Measurements from ENCODE around the gene STX1A.

The STX1A gene

DNA sequence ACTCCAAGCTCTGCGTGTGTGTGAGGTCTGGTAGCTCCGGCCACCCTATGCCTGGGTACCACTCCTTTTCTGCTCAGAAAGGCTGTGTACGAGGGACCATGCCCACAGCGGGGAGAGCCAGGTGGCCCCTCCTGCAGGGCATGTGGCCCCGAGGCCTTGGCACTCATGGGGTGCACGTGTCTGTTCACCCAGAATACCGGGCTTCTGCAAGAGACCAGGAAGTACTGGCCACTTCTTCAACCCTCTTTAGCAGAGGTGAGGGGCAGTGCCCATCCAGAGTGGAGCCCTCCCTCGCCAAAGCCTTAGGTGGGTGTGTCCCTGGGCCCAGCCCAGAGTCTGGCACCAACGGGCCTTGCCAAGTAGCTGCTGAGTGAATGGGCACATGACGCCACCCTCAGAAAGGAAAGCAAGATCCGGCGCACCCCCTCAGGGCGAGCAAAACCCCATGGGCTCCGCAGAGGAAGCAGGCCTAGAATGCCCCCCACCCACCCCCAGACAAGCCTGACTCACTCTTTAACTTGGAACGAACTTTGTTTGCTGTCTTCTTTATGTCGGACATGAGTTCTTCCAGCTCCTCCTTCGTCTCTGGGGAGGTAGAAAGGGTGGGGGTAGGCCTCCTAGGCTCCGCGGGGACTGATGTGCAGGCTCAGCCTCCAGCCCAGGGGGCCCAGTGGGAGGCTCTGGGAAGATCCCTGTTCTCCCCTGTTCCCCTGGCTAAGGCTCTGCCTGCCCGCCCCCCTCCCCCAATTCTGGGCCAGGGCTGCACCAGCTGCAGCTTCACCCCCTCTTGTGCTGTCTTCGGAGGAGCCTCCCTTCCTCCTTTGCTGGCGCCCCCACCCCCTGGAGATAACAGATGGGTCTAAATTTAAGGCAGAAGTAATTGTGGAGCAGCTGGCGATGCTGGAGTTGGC lies 14.6 kb downstream of the STX1A start:
- H3K27ac Mint-ChIP-seq, result no peak overlapping the region
- H3K4me1 Mint-ChIP-seq (ENCODE audit: low read depth), result peaks cover 13% of the 10 kb centered on the region
- no peaks in the 10 kb centered on the region for H3K9me3 Mint-ChIP-seq
- H3K27me3 Mint-ChIP-seq, result no peaks in the 10 kb centered on the region
- no peak overlapping the region for H3K4me3 Mint-ChIP-seq
- peaks cover 18% of the 10 kb centered on the region for H3K36me3 Mint-ChIP-seq (ENCODE audit: low read depth)

GRCh38 chr7:73703757-73704639 lies 15.5 kb downstream of the STX1A start:
- Mint-ChIP-seq H3K4me3 (no peak overlapping the region), H3K27ac (no peak overlapping the region), H3K27me3 (no peaks in the 10 kb centered on the region), H3K4me1 (ENCODE audit: low read depth) (peaks cover 13% of the 10 kb centered on the region), H3K9me3 (no peaks in the 10 kb centered on the region), H3K36me3 (ENCODE audit: low read depth) (peaks cover 21% of the 10 kb centered on the region)

DNA sequence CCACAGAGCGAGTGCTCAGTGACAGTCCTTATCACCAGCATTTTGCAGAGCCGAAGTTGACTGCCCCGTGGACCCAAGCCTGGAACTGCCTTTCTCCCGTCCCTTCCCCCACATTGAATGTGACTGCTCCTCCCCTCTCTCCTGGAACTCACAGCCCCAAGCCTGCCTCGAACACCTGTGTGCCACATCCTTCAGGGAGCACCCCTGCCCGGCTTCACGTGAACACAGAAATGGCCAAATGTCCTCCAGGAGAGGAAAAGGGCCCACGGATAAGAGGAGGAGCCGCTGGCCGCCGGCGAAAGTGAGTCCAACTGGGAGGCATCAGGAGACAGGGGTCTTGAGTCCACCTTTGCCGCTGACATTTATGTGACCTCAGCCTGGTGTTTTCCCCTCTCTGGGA lies 16.2 kb downstream of the STX1A start:
- Mint-ChIP-seq H3K27ac (no peak overlapping the region), H3K4me3 (no peak overlapping the region), H3K9me3 (no peaks in the 10 kb centered on the region), H3K4me1 (ENCODE audit: low read depth) (peaks cover 10% of the 10 kb centered on the region), H3K27me3 (no peaks in the 10 kb centered on the region), H3K36me3 (ENCODE audit: low read depth) (peaks cover 28% of the 10 kb centered on the region)

DNA sequence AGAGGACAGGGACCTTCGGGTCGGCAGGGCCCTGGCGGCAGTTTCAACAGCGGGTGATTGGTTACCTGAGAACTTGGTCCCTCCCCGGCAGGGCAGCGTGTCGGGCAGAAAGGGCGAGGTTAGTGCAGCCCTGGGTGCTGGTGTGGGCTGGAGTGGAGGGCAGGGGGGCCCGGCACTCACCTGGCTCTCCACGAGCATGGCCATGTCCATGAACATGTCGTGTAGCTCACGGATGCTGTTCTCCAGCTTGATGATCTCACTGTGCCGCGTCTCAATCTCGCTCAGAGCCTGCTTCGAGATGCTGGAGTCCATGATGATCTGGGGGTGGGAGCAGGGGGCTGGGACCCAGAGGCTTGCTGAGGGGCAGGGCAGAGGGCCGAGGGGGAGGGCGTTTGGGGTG lies 16.8 kb downstream of the STX1A start:
- H3K36me3 Mint-ChIP-seq (ENCODE audit: low read depth), result peaks cover 34% of the 10 kb centered on the region
- no peaks in the 10 kb centered on the region for H3K27me3 Mint-ChIP-seq
- H3K27ac Mint-ChIP-seq, result no peak overlapping the region
- H3K9me3 Mint-ChIP-seq, result no peaks in the 10 kb centered on the region
- H3K4me1 Mint-ChIP-seq (ENCODE audit: low read depth), result peaks cover 10% of the 10 kb centered on the region
- H3K4me3 Mint-ChIP-seq, result no peak overlapping the region

GRCh38 chr7:73702226-73702625 lies 17.2 kb downstream of the STX1A start:
- H3K36me3 Mint-ChIP-seq (ENCODE audit: low read depth), result peaks cover 38% of the 10 kb centered on the region
- H3K27ac Mint-ChIP-seq, result no peak overlapping the region
- H3K4me3 Mint-ChIP-seq, result no peak overlapping the region
- H3K9me3 Mint-ChIP-seq, result no peaks in the 10 kb centered on the region
- H3K27me3 Mint-ChIP-seq, result no peaks in the 10 kb centered on the region
- peaks cover 10% of the 10 kb centered on the region for H3K4me1 Mint-ChIP-seq (ENCODE audit: low read depth)

DNA sequence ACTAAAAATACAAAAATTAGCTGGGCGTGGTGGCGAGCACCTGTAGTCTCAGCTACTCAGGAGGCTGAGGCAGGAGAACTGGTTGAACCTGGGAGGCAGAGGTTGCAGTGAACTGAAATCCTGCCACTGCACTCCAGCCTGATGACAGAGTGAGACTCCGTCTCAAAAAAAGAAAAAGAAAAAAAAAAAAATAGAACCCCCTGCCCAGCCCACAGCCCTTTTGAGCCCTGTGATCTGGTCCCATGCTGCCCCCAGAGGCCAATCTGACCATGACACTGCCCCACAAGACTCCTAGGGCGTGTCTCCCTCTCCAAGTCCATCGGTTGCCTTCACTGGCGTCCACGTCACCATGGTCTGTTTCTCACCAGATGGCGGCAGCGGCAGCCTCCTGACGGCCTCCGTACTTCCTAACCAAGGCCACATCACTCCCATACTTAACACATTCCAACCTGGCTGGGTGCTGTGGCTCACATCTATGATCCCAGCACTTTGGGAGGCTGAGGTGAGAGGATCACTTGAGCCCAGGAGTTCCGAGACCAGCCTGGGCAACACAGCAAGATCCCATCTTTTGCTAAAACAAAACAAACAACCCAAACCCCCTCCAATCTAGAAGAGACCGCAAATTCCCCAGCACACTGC lies 18.0 kb downstream of the STX1A start:
- no peak overlapping the region for H3K4me3 Mint-ChIP-seq
- no peak overlapping the region for H3K27ac Mint-ChIP-seq
- peaks cover 46% of the 10 kb centered on the region for H3K36me3 Mint-ChIP-seq (ENCODE audit: low read depth)
- H3K9me3 Mint-ChIP-seq, result no peaks in the 10 kb centered on the region
- peaks cover 3% of the 10 kb centered on the region for H3K4me1 Mint-ChIP-seq (ENCODE audit: low read depth)
- no peaks in the 10 kb centered on the region for H3K27me3 Mint-ChIP-seq

DNA sequence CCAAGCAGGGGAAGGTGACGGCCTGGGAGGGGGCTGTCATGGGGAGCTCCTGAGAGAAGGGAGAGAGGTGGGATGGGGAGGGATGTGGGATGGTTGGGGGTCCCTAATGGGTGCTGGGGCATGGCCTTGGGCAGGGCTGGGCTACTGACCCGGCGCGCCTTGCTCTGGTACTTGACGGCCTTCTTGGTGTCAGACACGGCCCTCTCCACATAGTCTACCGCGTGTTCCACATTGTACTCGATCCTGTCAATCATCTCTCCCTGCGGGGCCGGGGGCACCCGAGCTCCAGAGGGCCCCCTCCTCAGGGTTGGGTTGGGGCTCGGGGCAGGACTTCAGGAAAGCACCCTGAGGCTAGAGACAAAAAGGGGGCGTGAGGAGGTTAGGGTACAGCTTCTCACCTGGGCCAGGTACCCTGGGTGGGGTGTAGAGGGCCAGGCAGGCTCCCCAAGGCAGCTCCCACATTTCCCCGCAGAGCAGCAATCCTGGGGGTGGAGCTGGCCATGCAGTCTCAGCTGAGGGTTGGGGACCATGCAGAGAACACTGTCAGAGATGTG lies 18.8 kb downstream of the STX1A start:
- peaks cover 54% of the 10 kb centered on the region for H3K36me3 Mint-ChIP-seq (ENCODE audit: low read depth)
- H3K4me3 Mint-ChIP-seq, result no peak overlapping the region
- H3K27ac Mint-ChIP-seq, result no peak overlapping the region
- H3K9me3 Mint-ChIP-seq, result no peaks in the 10 kb centered on the region
- no peaks in the 10 kb centered on the region for H3K27me3 Mint-ChIP-seq
- H3K4me1 Mint-ChIP-seq (ENCODE audit: low read depth), result no peaks in the 10 kb centered on the region

- Mint-ChIP-seq H3K36me3 (ENCODE audit: low read depth) (peaks cover 58% of the 10 kb centered on the region), H3K4me3 (no peak overlapping the region), H3K9me3 (no peaks in the 10 kb centered on the region), H3K27me3 (no peaks in the 10 kb centered on the region), H3K27ac (no peak overlapping the region), H3K4me1 (ENCODE audit: low read depth) (no peaks in the 10 kb centered on the region)
Measured at GRCh38 chr7:73700069-73700423, 19.4 kb downstream of the STX1A start.

GRCh38 chr7:73699370-73700068 lies 19.9 kb downstream of the STX1A start:
- Mint-ChIP-seq H3K4me1 (ENCODE audit: low read depth) (no peaks in the 10 kb centered on the region), H3K4me3 (no peak overlapping the region), H3K9me3 (no peaks in the 10 kb centered on the region), H3K27me3 (no peaks in the 10 kb centered on the region), H3K36me3 (ENCODE audit: low read depth) (peaks cover 62% of the 10 kb centered on the region), H3K27ac (no peak overlapping the region)

GRCh38 chr7:73698410-73698809 lies 21.1 kb downstream of the STX1A start:
- no peaks in the 10 kb centered on the region for H3K9me3 Mint-ChIP-seq
- H3K36me3 Mint-ChIP-seq (ENCODE audit: low read depth), result peaks cover 66% of the 10 kb centered on the region
- H3K27ac Mint-ChIP-seq, result no peak overlapping the region
- H3K4me3 Mint-ChIP-seq, result no peak overlapping the region
- H3K27me3 Mint-ChIP-seq, result no peaks in the 10 kb centered on the region
- no peaks in the 10 kb centered on the region for H3K4me1 Mint-ChIP-seq (ENCODE audit: low read depth)

DNA sequence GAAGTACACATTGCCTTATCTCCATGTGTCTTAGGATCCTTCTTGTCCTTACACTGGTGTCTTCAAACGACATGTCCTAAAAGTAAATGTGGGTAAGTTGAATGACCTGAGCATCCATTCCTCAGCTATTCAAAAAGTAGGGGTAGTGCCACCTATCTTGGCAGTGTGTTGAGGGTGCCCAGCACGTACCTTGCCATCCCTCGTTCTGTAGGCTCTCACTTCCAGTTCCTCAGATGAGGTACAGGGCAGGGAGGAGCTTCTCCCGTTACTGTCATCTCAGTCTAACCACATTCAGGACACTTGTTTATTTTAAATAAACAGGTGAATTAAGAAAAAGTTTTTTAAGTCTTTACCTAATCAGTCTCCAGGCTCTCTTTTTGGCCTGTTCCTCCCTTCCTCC lies 23.1 kb downstream of the STX1A start:
- Mint-ChIP-seq H3K27me3 (no peaks in the 10 kb centered on the region), H3K27ac (no peak overlapping the region), H3K4me1 (ENCODE audit: low read depth) (no peaks in the 10 kb centered on the region), H3K36me3 (ENCODE audit: low read depth) (peaks cover 62% of the 10 kb centered on the region), H3K9me3 (no peaks in the 10 kb centered on the region), H3K4me3 (no peak overlapping the region)

GRCh38 chr7:73690646-73691045 lies 28.8 kb downstream of the STX1A start:
- H3K4me1 Mint-ChIP-seq (ENCODE audit: low read depth), result peaks cover 21% of the 10 kb centered on the region
- H3K9me3 Mint-ChIP-seq, result no peaks in the 10 kb centered on the region
- no peak overlapping the region for H3K4me3 Mint-ChIP-seq
- H3K27ac Mint-ChIP-seq, result no peak overlapping the region
- peaks cover 64% of the 10 kb centered on the region for H3K36me3 Mint-ChIP-seq (ENCODE audit: low read depth)
- no peaks in the 10 kb centered on the region for H3K27me3 Mint-ChIP-seq

DNA sequence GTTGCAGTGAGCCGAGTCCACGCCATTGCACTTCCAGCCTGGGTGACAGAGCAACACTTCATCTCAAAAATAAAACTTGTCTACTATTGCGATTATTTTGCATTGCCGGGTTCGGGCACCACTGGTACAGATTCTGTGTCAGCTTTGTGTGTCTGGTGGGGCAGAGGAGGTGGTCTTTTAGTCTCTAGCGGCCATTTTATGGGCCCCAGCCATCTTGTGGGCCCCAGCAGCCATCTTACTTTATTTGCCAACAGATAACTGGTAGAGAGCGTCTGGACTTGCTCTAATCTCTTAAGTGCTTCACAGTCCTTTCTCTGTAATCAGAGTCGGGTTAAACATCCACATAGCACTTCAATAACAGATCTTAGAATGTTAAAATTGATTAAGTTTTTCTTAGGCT lies 31.2 kb downstream of the STX1A start:
- peaks cover 51% of the 10 kb centered on the region for H3K36me3 Mint-ChIP-seq (ENCODE audit: low read depth)
- no peak overlapping the region for H3K4me3 Mint-ChIP-seq
- H3K9me3 Mint-ChIP-seq, result no peaks in the 10 kb centered on the region
- peaks cover 32% of the 10 kb centered on the region for H3K4me1 Mint-ChIP-seq (ENCODE audit: low read depth)
- peak overlapping the region; percentile 21 for H3K27ac Mint-ChIP-seq
- H3K27me3 Mint-ChIP-seq, result no peaks in the 10 kb centered on the region

GRCh38 chr7:73685311-73685710 lies 34.2 kb downstream of the STX1A start:
- no peaks in the 10 kb centered on the region for H3K9me3 Mint-ChIP-seq
- peaks cover 41% of the 10 kb centered on the region for H3K36me3 Mint-ChIP-seq (ENCODE audit: low read depth)
- H3K27ac Mint-ChIP-seq, result no peak overlapping the region
- H3K4me1 Mint-ChIP-seq (ENCODE audit: low read depth), result peaks cover 54% of the 10 kb centered on the region
- no peaks in the 10 kb centered on the region for H3K27me3 Mint-ChIP-seq
- peak overlapping the region; percentile 100 for H3K4me3 Mint-ChIP-seq
